Stimulated activated CD4-positive, alpha-beta T cell treated with anti-CD3 and anti-CD28 coated beads, Interleukin-2, amount 100 ng/mL, for 48 hours (primary cell): ENCODE results near the gene TMEM39B.
"Not testable (repeated sequence)": the region's sequence is repeated elsewhere in the genome, so short reads cannot be mapped to it uniquely, and the experiment has no call there.

ENCODE experiments used
- DNase-seq, 2 donors: peaks; one replicate each; pipeline ENCODE4 v3.0.0-alpha.2; 2020

Gene TMEM39B

GRCh38 chr1:32114420-32114819 is 41.7 kb downstream of the TMEM39B start:
- DNase-seq, result no peak

- no peak for DNase-seq
These were observed 42.8 kb downstream of the TMEM39B start for GRCh38 chr1:32115496-32115895.

GRCh38 chr1:32116531-32116930 is 43.8 kb downstream of the TMEM39B start:
- DNase-seq, result no peak

- DNase-seq, result no peak
These were observed 49.4 kb downstream of the TMEM39B start for GRCh38 chr1:32122151-32122550.

GRCh38 chr1:32123361-32123760 is 50.6 kb downstream of the TMEM39B start:
- not testable (repeated sequence) for DNase-seq

- DNase-seq, result no peak
These were observed 52.6 kb downstream of the TMEM39B start for GRCh38 chr1:32125313-32125712.

- no peak for DNase-seq
These were observed 54.0 kb downstream of the TMEM39B start for GRCh38 chr1:32126770-32127169.

- no peak for DNase-seq
These were observed 54.9 kb downstream of the TMEM39B start for GRCh38 chr1:32127409-32128198.

GRCh38 chr1:32128479-32128878 is 55.7 kb downstream of the TMEM39B start:
- no peak for DNase-seq

GRCh38 chr1:32128964-32129363 is 56.2 kb downstream of the TMEM39B start:
- DNase-seq, result no peak

GRCh38 chr1:32133950-32134280 is 61.2 kb downstream of the TMEM39B start:
- DNase-seq, result not testable (repeated sequence)

- DNase-seq, result no peak
These were observed 64.4 kb downstream of the TMEM39B start for GRCh38 chr1:32137111-32137510.

- DNase-seq, result no peak
These were observed 66.2 kb downstream of the TMEM39B start for GRCh38 chr1:32138965-32139364.

- no peak for DNase-seq
These were observed 69.9 kb downstream of the TMEM39B start for GRCh38 chr1:32142446-32143301.

- not testable (repeated sequence) for DNase-seq
These were observed 70.6 kb downstream of the TMEM39B start for GRCh38 chr1:32143302-32143695.

GRCh38 chr1:32144033-32144432 is 71.3 kb downstream of the TMEM39B start:
- no peak for DNase-seq

GRCh38 chr1:32147799-32148198 is 75.1 kb downstream of the TMEM39B start:
- DNase-seq, result not testable (repeated sequence)

GRCh38 chr1:32150847-32151246 is 78.1 kb downstream of the TMEM39B start:
- DNase-seq, result no peak

- DNase-seq, result no peak
These were observed 78.6 kb downstream of the TMEM39B start for GRCh38 chr1:32151319-32151787.
